ENCODE data around the gene MATN4. TPM values are rescaled to one million over a fixed set of nuclear protein-coding genes. Genes with fewer than 3 reads are reported as not detected.

The MATN4 gene
- total RNA-seq, 1 donor = not detected

Other genes starting within 250 kb of the MATN4 start
- gene KCNS1, start 207.2 kb downstream of the MATN4 start, total RNA-seq = not detected
- gene WFDC5, start 193.1 kb downstream of the MATN4 start, total RNA-seq = not detected
- not detected for gene WFDC12, start 183.8 kb downstream of the MATN4 start, total RNA-seq
- not detected for gene PI3, start 133.4 kb downstream of the MATN4 start, total RNA-seq
- not detected for gene SEMG1, start 101.3 kb downstream of the MATN4 start, total RNA-seq
- not detected for gene SEMG2, start 86.9 kb downstream of the MATN4 start, total RNA-seq
- gene SLPI, start 53.7 kb downstream of the MATN4 start, total RNA-seq = 0.63 TPM
- not detected for gene RBPJL, start 1.5 kb downstream of the MATN4 start, total RNA-seq
- 17.1 TPM for gene SDC4, start 40.1 kb upstream of the MATN4 start, total RNA-seq
- 63.8 TPM for gene SYS1, start 54.9 kb upstream of the MATN4 start, total RNA-seq
- gene TP53TG5, start 70.0 kb upstream of the MATN4 start, total RNA-seq = under 0.01 TPM
- gene DBNDD2, start 100.0 kb upstream of the MATN4 start, total RNA-seq = 6.6 TPM
- 57.9 TPM for gene PIGT, start 107.8 kb upstream of the MATN4 start, total RNA-seq
- gene WFDC2, start 161.5 kb upstream of the MATN4 start, total RNA-seq = not detected
- not detected for gene SPINT3, start 207.3 kb upstream of the MATN4 start, total RNA-seq
- gene WFDC6, start 231.2 kb upstream of the MATN4 start, total RNA-seq = not detected
- gene EPPIN, start 239.1 kb upstream of the MATN4 start, total RNA-seq = not detected